Glutamatergic neuron (in vitro differentiated cells): Measurements from ENCODE around the gene CIITA. TPM values are rescaled to one million over a fixed set of nuclear protein-coding genes. Genes with fewer than 3 reads are reported as not detected.

Source experiments
- DNase-seq: peaks from one replicate; pipeline ENCODE4 v3.0.0; 2022
- H3K27ac Mint-ChIP-seq: one replicate; pipeline ENCODE4 v1.8.0; 2020; ENCODE audit warnings: mild to moderate bottlenecking, mixed read lengths, inconsistent platforms; ENCODE audit not compliant: unreplicated experiment
- H3K27me3 Mint-ChIP-seq: one replicate; pipeline ENCODE4 v1.8.0; 2020; ENCODE audit warnings: mild to moderate bottlenecking, moderate library complexity, mixed read lengths, inconsistent platforms; ENCODE audit not compliant: unreplicated experiment
- H3K36me3 Mint-ChIP-seq: one replicate; pipeline ENCODE4 v1.8.0; 2020; ENCODE audit warnings: mild to moderate bottlenecking, mixed read lengths, inconsistent platforms; ENCODE audit not compliant: unreplicated experiment
- H3K4me1 Mint-ChIP-seq: one replicate; pipeline ENCODE4 v1.8.0; 2020; ENCODE audit warnings: mild to moderate bottlenecking, low read depth, mixed read lengths, inconsistent platforms; ENCODE audit not compliant: unreplicated experiment
- H3K4me3 Mint-ChIP-seq: one replicate; pipeline ENCODE4 v1.8.0; 2020; ENCODE audit warnings: mild to moderate bottlenecking, mixed read lengths, inconsistent platforms; ENCODE audit not compliant: unreplicated experiment
- H3K9me3 Mint-ChIP-seq: one replicate; pipeline ENCODE4 v1.8.0; 2020; ENCODE audit warnings: mild to moderate bottlenecking, moderate library complexity, mixed read lengths, inconsistent platforms; ENCODE audit not compliant: unreplicated experiment
- total RNA-seq: library from RNA; stranded (reverse); fragmentation: NEBNext Ultra II Directional; extraction: Animal tissue kit (Norgen Biotek cat#: 25700); gene quantifications from one replicate; pipeline ENCODE4 v1.2.1, GENCODE V29; 2021; ENCODE audit not compliant: unreplicated experiment
- TF ChIP-seq, protein P1 (sequence below): fragments of 200-600 bp; sonication (generic); IDR thresholded peaks from one replicate; pipeline ENCODE4 v1.5.0; 2021; ENCODE audit not compliant: partially characterized antibody, unreplicated experiment

CIITA gene
- total RNA-seq, 1 donor from 2014 or later = 0.69 TPM

DNA sequence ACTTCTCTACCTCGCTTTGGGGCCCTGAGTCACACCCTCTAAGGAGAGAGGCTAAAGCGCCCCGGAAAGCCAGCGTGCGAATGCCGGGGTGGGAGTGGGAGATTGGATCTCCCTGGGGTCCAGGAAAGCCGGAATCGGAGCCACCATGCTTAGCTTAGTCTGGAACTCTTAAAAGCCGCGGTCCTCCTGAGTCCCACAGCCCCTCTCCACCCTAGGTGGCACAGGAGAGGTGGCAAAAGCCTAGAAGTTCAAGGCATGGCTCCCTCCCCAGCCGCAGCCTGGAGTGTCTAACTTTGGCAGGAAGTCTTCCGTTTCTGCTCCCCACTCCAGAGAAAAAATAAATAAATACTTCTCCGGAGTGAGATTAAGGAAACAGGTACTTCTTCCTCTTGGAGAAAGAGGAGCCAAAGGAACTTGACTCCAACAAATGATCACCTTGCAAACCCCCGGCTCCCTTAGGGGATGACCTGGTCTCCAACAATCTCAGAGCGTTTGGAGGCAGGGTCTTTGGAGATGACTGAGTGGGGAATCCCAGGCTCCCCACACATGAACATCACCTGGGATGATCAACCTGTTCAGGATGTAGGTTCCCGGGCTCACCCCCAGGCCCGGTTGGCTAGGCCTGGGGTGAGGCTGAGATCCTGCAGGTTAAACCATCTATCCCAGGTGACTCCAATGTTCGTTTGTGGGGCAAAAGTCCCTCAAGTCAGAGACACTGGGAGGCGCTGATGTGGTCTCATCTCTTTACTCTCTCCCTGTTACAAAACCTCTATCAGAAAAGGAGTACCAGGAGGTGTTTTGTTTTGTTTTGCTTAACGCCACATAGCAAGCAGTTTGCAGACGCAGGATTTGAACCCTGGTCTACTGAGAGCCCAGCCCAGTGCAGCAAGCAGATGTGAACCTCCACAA lies 2.9 kb downstream of the CIITA start:
- Mint-ChIP-seq H3K4me3 (no peak overlapping the region), H3K36me3 (peaks cover 5% of the 10 kb centered on the region), H3K4me1 (peaks cover 20% of the 10 kb centered on the region), H3K27me3 (peaks cover 6% of the 10 kb centered on the region), H3K27ac (no peak overlapping the region), H3K9me3 (no peaks in the 10 kb centered on the region)
- TF ChIP-seq, protein P1, sequence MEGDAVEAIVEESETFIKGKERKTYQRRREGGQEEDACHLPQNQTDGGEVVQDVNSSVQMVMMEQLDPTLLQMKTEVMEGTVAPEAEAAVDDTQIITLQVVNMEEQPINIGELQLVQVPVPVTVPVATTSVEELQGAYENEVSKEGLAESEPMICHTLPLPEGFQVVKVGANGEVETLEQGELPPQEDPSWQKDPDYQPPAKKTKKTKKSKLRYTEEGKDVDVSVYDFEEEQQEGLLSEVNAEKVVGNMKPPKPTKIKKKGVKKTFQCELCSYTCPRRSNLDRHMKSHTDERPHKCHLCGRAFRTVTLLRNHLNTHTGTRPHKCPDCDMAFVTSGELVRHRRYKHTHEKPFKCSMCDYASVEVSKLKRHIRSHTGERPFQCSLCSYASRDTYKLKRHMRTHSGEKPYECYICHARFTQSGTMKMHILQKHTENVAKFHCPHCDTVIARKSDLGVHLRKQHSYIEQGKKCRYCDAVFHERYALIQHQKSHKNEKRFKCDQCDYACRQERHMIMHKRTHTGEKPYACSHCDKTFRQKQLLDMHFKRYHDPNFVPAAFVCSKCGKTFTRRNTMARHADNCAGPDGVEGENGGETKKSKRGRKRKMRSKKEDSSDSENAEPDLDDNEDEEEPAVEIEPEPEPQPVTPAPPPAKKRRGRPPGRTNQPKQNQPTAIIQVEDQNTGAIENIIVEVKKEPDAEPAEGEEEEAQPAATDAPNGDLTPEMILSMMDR = no peak
- no peak for DNase-seq

DNA sequence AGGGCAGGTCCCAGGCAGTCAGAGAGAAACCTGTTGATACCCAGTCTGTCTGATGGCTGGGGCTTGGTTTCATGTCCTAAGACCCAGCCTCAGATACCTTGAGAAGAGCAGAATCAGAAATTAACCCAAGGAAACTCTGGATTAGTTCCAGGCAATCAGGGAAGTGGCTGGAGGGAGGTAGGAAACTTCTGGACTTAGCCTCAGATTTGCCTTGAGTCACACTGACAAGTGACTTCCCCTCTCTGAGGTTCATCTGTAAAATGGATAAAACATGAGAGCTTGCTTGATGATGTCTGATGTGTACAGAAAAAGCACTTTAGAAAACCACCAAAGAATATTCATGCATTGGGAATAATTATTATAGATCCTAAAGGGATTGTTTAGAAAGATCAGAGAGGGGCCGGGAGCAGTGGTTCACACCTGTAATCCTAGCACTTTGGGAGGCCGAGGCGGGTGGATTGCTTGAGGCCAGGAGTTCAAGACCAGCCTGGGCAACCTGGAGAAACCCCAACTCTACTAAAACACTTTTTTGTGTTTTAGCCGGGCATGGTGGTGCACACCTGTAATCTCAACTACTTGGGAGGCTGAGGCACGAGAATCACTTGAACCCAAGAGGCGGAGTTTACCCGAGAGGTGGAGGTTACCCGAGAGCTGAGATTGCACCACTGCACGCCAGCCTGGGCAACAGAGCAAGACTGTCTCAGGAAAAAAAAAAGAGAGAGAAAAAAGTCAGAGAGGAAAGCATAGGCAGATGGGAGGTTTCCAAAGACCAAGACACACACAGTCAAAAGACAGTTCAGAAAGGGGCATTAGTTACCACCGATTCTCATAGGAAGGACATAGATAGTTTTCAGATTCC lies 3.8 kb downstream of the CIITA start:
- H3K4me1 Mint-ChIP-seq = peaks cover 20% of the 10 kb centered on the region
- H3K27me3 Mint-ChIP-seq = peaks cover 6% of the 10 kb centered on the region
- H3K27ac Mint-ChIP-seq = no peak overlapping the region
- peaks cover 5% of the 10 kb centered on the region for H3K36me3 Mint-ChIP-seq
- no peak overlapping the region for H3K4me3 Mint-ChIP-seq
- TF ChIP-seq, protein P1 = no peak
- no peak for DNase-seq
- no peaks in the 10 kb centered on the region for H3K9me3 Mint-ChIP-seq

DNA sequence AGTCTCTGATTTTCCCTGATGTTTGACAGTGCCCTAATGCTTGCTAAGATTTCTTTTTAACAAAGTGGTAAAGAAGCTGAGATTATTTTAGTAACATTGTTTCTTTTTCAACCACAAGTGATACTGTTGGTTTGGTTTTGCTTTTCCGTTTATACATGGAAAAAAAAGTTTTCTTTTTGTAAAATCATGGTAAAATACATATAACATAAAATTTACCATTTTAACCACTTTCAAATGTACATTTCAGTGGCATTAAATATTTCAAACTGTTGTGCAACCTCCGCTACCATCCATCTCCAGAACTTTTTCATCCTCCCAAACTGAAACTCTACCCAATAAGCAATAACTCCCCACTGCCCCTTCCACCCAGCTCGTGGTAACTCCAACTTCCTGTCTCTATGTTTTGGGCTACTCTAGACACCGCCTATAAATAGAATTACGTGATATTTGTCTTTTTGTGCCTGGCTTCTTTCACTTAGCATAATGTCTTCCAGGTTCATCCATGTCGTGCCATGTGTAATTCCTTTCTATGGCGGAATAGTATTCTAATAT lies 4.6 kb downstream of the CIITA start:
- Mint-ChIP-seq H3K9me3 (no peaks in the 10 kb centered on the region), H3K4me1 (peaks cover 16% of the 10 kb centered on the region), H3K4me3 (no peak overlapping the region), H3K27ac (no peak overlapping the region), H3K27me3 (peaks cover 3% of the 10 kb centered on the region), H3K36me3 (peaks cover 5% of the 10 kb centered on the region)
- no peak for DNase-seq
- TF ChIP-seq, protein P1 = no peak

DNA sequence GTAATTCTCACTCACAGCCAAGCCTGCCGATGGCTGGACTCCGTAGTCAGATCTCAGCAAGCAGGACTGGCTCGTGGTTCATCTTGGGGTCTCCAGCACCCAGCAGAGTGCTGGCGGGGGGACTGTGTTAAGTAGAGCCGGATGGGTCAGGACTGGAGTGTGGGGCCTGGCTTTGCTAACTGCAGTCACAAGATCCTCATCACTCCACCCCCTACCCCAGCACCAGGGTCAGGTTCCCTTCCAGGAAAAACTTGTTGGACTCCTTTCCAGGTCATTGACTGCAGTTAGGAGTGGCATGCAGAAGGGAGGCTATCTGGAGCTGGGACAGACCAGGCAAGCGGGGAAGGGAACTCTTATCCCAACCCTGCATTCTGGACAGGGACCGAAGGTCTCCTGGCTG lies 6.0 kb downstream of the CIITA start:
- H3K27me3 Mint-ChIP-seq = peaks cover 3% of the 10 kb centered on the region
- H3K9me3 Mint-ChIP-seq = no peaks in the 10 kb centered on the region
- H3K4me3 Mint-ChIP-seq = no peak overlapping the region
- H3K4me1 Mint-ChIP-seq = peaks cover 3% of the 10 kb centered on the region
- no peak for DNase-seq
- peaks cover 5% of the 10 kb centered on the region for H3K36me3 Mint-ChIP-seq
- H3K27ac Mint-ChIP-seq = no peak overlapping the region
- TF ChIP-seq, protein P1 = no peak
